ENCODE data around the gene IL17RB. TPM values are rescaled to one million over a fixed set of nuclear protein-coding genes. Genes with fewer than 3 reads are reported as not detected.

Gene IL17RB
- total RNA-seq, 1 experiment from 2014 or later: 0.19 TPM

DNA sequence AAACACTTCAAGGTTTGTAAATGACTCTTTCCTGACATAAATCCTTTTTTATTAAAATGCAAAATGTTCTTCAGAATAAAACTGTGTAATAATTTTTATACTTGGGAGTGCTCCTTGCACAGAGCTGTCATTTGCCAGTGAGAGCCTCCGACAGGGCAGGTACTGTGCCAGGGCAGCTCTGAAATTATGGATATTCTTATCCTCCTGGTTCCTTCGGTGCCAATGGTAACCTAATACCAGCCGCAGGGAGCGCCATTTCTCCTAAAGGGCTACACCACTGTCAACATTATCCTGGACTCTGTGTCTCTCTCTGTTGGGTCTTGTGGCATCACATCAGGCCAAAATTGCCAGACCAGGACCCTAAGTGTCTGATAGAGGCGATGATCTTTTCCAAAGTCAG, 33.1 kb upstream of the IL17RB start:
- BruUV-seq (replicated peaks): no TSS peak
- DNase-seq (ENCODE audit: unreplicated experiment): no peak
- no peaks in the 10 kb centered on the region for H3K9me3 Mint-ChIP-seq (ENCODE audit: unreplicated experiment)
- ChIA-PET CTCF (no interaction called here), POLR2A (interaction anchor here (0.6 kb wide), 1 partner anchor 59 kb away, joined by 3 read pairs; no protein-coding TSS in a partner anchor)
- TF ChIP-seq, protein P1, sequence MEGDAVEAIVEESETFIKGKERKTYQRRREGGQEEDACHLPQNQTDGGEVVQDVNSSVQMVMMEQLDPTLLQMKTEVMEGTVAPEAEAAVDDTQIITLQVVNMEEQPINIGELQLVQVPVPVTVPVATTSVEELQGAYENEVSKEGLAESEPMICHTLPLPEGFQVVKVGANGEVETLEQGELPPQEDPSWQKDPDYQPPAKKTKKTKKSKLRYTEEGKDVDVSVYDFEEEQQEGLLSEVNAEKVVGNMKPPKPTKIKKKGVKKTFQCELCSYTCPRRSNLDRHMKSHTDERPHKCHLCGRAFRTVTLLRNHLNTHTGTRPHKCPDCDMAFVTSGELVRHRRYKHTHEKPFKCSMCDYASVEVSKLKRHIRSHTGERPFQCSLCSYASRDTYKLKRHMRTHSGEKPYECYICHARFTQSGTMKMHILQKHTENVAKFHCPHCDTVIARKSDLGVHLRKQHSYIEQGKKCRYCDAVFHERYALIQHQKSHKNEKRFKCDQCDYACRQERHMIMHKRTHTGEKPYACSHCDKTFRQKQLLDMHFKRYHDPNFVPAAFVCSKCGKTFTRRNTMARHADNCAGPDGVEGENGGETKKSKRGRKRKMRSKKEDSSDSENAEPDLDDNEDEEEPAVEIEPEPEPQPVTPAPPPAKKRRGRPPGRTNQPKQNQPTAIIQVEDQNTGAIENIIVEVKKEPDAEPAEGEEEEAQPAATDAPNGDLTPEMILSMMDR (IDR thresholded peaks at IDR 0.05; ENCODE audit: unreplicated experiment): no peak
- no peak overlapping the region for H3K4me3 Mint-ChIP-seq (ENCODE audit: unreplicated experiment)
- H3K27ac Mint-ChIP-seq (ENCODE audit: low read depth, unreplicated experiment): no peak overlapping the region
- H3K27me3 Mint-ChIP-seq (ENCODE audit: insufficient read depth, unreplicated experiment): no peaks in the 10 kb centered on the region
- no peaks in the 10 kb centered on the region for H3K4me1 Mint-ChIP-seq (ENCODE audit: insufficient read depth, unreplicated experiment)
- intact Hi-C loops (cut with micrococcal nuclease): no loop called here
- no peaks in the 10 kb centered on the region for H3K36me3 Mint-ChIP-seq (ENCODE audit: insufficient read depth, unreplicated experiment)

DNA sequence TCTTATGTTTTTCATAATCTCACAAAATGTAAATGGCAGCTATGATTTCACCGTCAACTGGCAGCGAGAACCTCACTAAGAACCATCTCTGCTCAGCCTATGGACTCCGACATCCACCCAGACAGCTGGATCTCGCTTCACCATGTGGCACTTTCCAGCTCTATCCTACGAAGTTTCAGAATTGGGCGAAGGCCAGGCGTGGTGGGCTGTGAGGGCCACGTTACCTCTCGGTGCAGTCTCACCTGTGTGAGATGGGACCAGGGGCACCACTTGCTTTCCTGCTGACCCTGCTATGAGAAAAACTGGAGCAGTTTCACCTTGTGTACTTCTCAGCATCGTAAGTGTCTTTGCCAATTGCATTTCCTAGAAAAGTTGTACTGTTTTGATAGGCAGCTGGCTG, 32.5 kb upstream of the IL17RB start:
- no peaks in the 10 kb centered on the region for H3K27me3 Mint-ChIP-seq (ENCODE audit: insufficient read depth, unreplicated experiment)
- POLR2A ChIA-PET: no interaction called here

DNA sequence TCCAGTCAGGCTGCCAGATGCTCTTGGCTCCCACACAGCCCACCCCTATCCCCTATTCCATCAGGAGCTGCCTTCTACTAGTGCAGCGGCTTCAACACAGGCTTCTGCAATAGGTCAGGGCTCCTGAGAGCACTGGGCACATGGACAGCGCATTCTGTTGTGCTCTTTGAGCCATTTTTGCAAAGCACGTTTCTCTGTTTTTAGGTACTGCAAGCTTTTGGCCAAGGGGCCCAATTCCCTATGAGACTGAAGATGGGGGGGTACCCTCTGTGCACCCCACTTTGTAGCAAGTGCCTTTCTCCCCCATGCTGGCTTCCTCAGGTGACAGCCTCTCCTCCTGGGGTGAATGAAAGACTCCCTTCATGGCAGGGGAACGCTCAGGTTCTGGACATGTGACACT, 31.3 kb upstream of the IL17RB start:
- no peaks in the 10 kb centered on the region for H3K27me3 Mint-ChIP-seq (ENCODE audit: insufficient read depth, unreplicated experiment)
- H3K36me3 Mint-ChIP-seq (ENCODE audit: insufficient read depth, unreplicated experiment): no peaks in the 10 kb centered on the region
- intact Hi-C loops (cut with micrococcal nuclease): no loop called here
- no peak overlapping the region for H3K4me3 Mint-ChIP-seq (ENCODE audit: unreplicated experiment)
- H3K4me1 Mint-ChIP-seq (ENCODE audit: insufficient read depth, unreplicated experiment): no peaks in the 10 kb centered on the region
- TF ChIP-seq, protein P1 (IDR thresholded peaks at IDR 0.05; ENCODE audit: unreplicated experiment): no peak
- no peak for DNase-seq (ENCODE audit: unreplicated experiment)
- ChIA-PET CTCF (no interaction called here), POLR2A (no interaction called here)
- no TSS peak for BruUV-seq (replicated peaks)
- H3K27ac Mint-ChIP-seq (ENCODE audit: low read depth, unreplicated experiment): no peak overlapping the region
- no peaks in the 10 kb centered on the region for H3K9me3 Mint-ChIP-seq (ENCODE audit: unreplicated experiment)

More for the DNA sequence above, 32.5 kb upstream of the IL17RB start:
- Mint-ChIP-seq H3K9me3 (ENCODE audit: unreplicated experiment) (no peaks in the 10 kb centered on the region), H3K4me3 (ENCODE audit: unreplicated experiment) (no peak overlapping the region), H3K36me3 (ENCODE audit: insufficient read depth, unreplicated experiment) (no peaks in the 10 kb centered on the region), H3K27ac (ENCODE audit: low read depth, unreplicated experiment) (no peak overlapping the region), H3K4me1 (ENCODE audit: insufficient read depth, unreplicated experiment) (no peaks in the 10 kb centered on the region)
- BruUV-seq (replicated peaks): no TSS peak
- CTCF ChIA-PET: no interaction called here
- TF ChIP-seq, protein P1 (IDR thresholded peaks at IDR 0.05; ENCODE audit: unreplicated experiment): no peak
- no peak for DNase-seq (ENCODE audit: unreplicated experiment)
- intact Hi-C loops (cut with micrococcal nuclease): no loop called here

- Mint-ChIP-seq H3K9me3 (ENCODE audit: unreplicated experiment) (no peaks in the 10 kb centered on the region), H3K27ac (ENCODE audit: low read depth, unreplicated experiment) (no peak overlapping the region), H3K27me3 (ENCODE audit: insufficient read depth, unreplicated experiment) (no peaks in the 10 kb centered on the region), H3K36me3 (ENCODE audit: insufficient read depth, unreplicated experiment) (peaks cover 3% of the 10 kb centered on the region), H3K4me3 (ENCODE audit: unreplicated experiment) (no peak overlapping the region), H3K4me1 (ENCODE audit: insufficient read depth, unreplicated experiment) (no peaks in the 10 kb centered on the region)
- intact Hi-C loops (cut with micrococcal nuclease): no loop called here
- BruUV-seq (replicated peaks): no TSS peak
- CTCF ChIA-PET: no interaction called here
- DNase-seq (ENCODE audit: unreplicated experiment): no peak
- POLR2A ChIA-PET: no interaction called here
- TF ChIP-seq, protein P1 (IDR thresholded peaks at IDR 0.05; ENCODE audit: unreplicated experiment): no peak
Measured at GRCh38 chr3:53815651-53816050, 30.7 kb upstream of the IL17RB start.
